GM18507 (cell line): Measurements from ENCODE around the gene TSPEAR.
"Not testable (repeated sequence)": the region's sequence is repeated elsewhere in the genome, so short reads cannot be mapped to it uniquely, and the experiment has no call there.

Experiments used
- DNase-seq: peaks from one replicate; pipeline ENCODE4 v3.0.0; 2011; ENCODE audit warnings: low read depth; ENCODE audit not compliant: insufficient read length; ENCODE audit errors: extremely low spot score
- FAIRE-seq: peaks from 2 replicates; lab custom pipeline; 2011; peaks lifted over from hg19 to GRCh38; lab: Jason Lieb, UNC

The TSPEAR gene

GRCh38 chr21:44658913-44659595 is 52.3 kb downstream of the TSPEAR start:
- FAIRE-seq (no peak), DNase-seq (no peak)

- FAIRE-seq = no peak
- DNase-seq = no peak
Observed at GRCh38 chr21:44658541-44658910, 52.8 kb downstream of the TSPEAR start.

- DNase-seq (no peak), FAIRE-seq (no peak)
Observed at GRCh38 chr21:44657635-44658540, 53.5 kb downstream of the TSPEAR start, which contains the start of gene KRTAP12-3. TSS of gene KRTAP12-3 (plus strand) at chr21:44657932. CDS start at chr21:44657980, 48 bp downstream.

- no peak for FAIRE-seq
- DNase-seq = no peak
Observed at GRCh38 chr21:44656868-44657267, 54.5 kb downstream of the TSPEAR start.

GRCh38 chr21:44654576-44655175 is 56.7 kb downstream of the TSPEAR start, which contains the start of gene KRTAP12-4:
TSS of gene KRTAP12-4 (minus strand) at chr21:44654659. CDS start at chr21:44654614, 45 bp downstream.
- no peak for DNase-seq
- FAIRE-seq = no peak

- FAIRE-seq = no peak
- no peak for DNase-seq
Observed at GRCh38 chr21:44653656-44654575, 57.5 kb downstream of the TSPEAR start.

GRCh38 chr21:44653123-44653522 is 58.2 kb downstream of the TSPEAR start:
- no peak for FAIRE-seq
- no peak for DNase-seq

GRCh38 chr21:44650973-44651675 is 60.2 kb downstream of the TSPEAR start:
- FAIRE-seq (no peak), DNase-seq (no peak)

GRCh38 chr21:44650265-44650972 is 61.0 kb downstream of the TSPEAR start:
- DNase-seq (no peak), FAIRE-seq (no peak)

GRCh38 chr21:44649521-44650100 is 61.8 kb downstream of the TSPEAR start:
- DNase-seq (no peak), FAIRE-seq (no peak)

- DNase-seq (no peak), FAIRE-seq (no peak)
Observed at GRCh38 chr21:44648557-44649311, 62.6 kb downstream of the TSPEAR start.

- no peak for DNase-seq
- FAIRE-seq = no peak
Observed at GRCh38 chr21:44647222-44647552, 64.2 kb downstream of the TSPEAR start.

- not testable (repeated sequence) for FAIRE-seq, DNase-seq
Observed at GRCh38 chr21:44646366-44647221, 64.8 kb downstream of the TSPEAR start, which contains the start of gene KRTAP10-11. TSS of gene KRTAP10-11 (plus strand) at chr21:44646414. CDS start at chr21:44646459, 45 bp downstream.

GRCh38 chr21:44644878-44645277 is 66.5 kb downstream of the TSPEAR start:
- no peak for DNase-seq

GRCh38 chr21:44643741-44644310 is 67.5 kb downstream of the TSPEAR start:
- DNase-seq = no peak
- FAIRE-seq = no peak

More at GRCh38 chr21:44644878-44645277, 66.5 kb downstream of the TSPEAR start:
- FAIRE-seq = no peak

- DNase-seq (no peak), FAIRE-seq (no peak)
Observed at GRCh38 chr21:44640761-44641160, 70.6 kb downstream of the TSPEAR start.
